Cerebellar cortex (tissue), 1 donor: ENCODE measurements around the gene LIME1.

Experiments used
- DNase-seq: peaks from one replicate; pipeline ENCODE4 v3.0.0-alpha.2; 2015; ENCODE audit warnings: low spot score

The LIME1 gene

DNA sequence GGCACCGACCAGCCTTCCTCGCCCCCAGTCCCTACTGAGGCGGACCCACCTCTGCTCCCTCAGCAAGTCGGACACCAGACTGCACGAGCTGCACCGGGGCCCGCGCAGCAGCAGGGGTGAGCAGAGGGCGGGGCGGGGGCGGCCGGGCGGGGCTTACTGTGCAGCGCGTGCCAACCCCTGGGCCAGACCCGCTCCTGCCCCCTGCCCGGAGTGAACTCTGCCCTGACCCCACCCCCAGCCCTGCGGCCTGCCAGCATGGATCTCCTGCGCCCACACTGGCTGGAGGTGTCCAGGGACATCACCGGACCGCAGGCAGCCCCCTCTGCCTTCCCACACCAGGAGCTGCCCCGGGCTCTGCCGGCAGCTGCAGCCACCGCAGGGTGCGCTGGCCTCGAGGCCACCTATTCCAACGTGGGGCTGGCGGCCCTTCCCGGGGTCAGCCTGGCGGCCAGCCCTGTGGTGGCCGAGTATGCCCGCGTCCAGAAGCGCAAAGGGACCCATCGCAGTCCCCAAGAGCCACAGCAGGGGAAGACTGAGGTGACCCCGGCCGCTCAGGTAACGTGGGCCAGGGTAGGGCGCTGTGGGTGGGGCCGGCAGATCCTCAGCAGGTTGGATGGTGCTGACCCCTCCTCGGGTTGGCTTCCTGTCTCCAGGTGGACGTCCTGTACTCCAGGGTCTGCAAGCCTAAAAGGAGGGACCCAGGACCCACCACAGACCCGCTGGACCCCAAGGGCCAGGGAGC is 1.7 kb downstream of the LIME1 start:
- no peak for DNase-seq

DNA sequence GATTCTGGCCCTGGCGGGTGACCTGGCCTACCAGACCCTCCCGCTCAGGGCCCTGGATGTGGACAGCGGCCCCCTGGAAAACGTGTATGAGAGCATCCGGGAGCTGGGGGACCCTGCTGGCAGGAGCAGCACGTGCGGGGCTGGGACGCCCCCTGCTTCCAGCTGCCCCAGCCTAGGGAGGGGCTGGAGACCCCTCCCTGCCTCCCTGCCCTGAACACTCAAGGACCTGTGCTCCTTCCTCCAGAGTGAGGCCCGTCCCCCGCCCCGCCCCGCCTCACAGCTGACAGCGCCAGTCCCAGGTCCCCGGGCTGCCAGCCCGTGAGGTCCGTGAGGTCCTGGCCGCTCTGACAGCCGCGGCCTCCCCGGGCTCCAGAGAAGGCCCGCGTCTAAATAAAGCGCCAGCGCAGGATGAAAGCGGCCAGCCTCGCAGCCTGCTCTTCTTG is 2.2 kb downstream of the LIME1 start:
- DNase-seq = peak; percentile 65

GRCh38 chr20:63739130-63740069 is 2.9 kb downstream of the LIME1 start, which contains the start of gene SLC2A4RG:
Gene SLC2A4RG, plus strand, starts transcription at chr20:63739776. Its CDS starts 137 bp downstream, at chr20:63739913.
- DNase-seq = peak; percentile 70

GRCh38 chr20:63740070-63740626 is 3.7 kb downstream of the LIME1 start:
- DNase-seq = no peak

GRCh38 chr20:63740627-63741353 is 4.3 kb downstream of the LIME1 start:
- DNase-seq = peak; percentile 70

DNA sequence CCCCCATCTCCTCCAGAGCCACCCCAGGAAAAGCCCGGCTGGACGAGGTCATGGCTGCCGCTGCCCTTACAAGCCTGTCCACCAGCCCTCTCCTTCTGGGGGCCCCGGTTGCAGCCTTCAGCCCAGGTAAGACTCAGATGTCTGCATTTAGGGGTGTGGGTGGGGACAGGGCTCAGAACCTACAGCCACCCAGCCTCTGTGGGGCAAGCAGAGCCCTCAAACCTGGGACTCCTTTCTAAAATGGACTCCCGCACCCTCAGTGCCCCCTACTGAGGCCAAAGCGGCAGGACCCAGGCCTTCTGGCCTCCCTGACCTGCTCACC is 4.9 kb downstream of the LIME1 start:
- DNase-seq = no peak

GRCh38 chr20:63741676-63742380 is 5.4 kb downstream of the LIME1 start:
- no peak for DNase-seq

DNA sequence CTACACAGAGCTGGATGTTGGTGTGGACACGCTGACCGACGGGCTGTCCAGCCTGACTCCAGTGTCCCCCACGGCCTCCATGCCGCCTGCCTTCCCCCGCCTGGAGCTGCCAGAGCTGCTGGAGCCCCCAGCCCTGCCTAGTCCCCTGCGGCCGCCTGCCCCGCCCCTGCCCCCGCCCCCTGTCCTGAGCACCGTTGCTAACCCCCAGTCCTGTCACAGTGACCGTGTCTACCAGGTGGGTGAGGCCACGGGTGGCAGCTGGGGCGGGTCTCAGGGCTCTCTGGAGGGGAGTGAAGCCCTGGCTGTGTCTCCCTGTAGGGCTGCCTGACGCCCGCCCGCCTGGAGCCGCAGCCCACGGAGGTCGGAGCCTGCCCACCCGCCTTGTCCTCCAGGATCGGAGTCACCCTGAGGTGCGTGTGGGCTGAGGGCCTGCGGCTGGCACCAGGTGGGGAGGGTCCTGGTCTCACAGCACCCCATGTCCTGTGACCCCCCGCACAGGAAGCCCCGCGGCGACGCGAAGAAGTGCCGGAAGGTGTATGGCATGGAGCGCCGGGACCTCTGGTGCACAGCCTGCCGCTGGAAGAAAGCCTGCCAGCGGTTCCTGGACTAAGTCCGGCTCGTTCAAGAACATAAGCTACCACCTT is 6.0 kb downstream of the LIME1 start:
- DNase-seq = no peak

- DNase-seq = no peak
These were observed 6.9 kb downstream of the LIME1 start for GRCh38 chr20:63743210-63743970.

- DNase-seq = no peak
These were observed 7.7 kb downstream of the LIME1 start for GRCh38 chr20:63744158-63744557.

- no peak for DNase-seq
These were observed 8.3 kb downstream of the LIME1 start for GRCh38 chr20:63744574-63745423.

DNA sequence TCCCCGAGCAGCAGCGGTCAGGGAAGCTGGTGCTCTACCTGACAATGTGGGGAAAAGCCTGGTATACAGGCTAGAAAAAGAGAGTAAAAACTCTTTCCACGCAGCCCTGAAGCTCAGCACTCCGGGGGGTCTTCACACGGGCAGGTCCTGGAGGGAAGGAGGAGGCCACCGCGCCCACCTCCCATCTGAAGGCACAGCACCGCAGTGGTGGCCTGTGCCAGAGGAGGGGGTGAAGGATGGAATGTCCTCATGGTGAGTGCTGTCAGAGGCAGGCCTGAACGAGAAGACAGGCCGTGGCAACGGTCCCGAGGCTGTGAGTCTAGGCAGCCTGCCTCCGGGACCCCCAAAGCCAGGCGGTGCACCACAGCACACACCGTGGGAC is 9.0 kb downstream of the LIME1 start:
- DNase-seq = no peak

DNA sequence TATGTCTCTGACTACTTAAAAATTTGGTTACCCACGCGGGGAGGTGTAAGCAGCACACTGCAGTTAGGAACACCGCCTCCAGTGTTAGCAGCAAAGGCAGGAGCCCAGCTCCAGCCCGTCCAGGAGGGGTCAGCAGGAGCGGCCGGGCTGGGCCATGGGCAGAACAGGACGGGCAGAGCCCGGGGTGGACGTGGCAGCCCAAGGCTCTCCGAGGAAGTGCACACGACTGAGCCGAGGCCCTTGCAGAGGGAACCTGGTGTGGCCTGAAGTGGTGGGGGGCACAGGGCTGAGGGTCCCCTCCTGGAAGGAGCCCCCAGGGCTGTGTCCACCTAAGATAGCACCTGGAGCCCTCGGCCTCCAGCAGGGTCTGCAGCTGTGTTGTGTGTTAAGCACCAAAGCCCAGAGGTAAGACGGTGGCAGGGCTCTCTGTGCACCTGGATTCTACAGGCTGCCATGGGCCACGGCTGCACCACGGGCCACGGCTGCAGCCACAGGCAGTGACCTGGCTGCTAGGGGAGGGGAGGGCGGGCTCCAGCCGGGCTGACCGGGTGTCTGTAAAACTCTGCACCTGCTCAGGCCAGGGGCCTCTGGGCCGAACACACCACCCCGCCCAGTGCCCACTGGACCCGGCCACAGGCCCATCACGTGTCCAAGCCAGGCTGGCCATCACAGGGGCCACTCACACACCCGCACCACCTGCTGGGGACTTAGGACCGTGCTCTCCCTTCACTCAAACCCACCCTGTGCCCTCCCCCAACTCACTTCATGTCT is 9.7 kb downstream of the LIME1 start:
- DNase-seq = no peak

DNA sequence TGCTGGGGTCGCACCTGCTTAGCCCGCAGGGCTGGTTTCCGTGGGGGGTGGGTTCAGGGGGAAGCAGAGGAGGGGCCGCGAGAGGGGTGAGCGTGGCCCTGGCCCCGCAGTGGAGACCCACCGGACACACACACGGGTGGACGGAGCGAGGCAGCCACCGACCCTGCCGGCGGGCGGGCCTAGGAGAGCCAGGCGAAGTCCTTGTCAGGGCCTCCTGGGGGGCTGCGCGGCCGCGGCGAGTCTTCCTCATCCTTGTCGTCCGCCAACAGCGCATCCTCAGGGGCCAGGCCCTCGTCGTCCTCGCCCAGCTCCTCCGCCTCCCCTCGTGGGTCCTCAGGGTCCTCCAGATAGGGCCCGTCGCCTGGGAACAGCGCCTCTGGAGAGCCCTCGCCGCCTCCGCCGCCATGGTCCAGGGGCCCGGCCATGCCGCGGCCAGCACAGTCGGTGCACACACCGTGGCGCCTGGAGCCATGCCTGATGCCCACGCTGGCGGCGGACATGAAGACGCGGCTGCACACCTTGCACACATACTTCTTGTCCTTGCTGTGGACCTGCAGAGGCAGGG is 10.4 kb downstream of the LIME1 start:
- no peak for DNase-seq

DNA sequence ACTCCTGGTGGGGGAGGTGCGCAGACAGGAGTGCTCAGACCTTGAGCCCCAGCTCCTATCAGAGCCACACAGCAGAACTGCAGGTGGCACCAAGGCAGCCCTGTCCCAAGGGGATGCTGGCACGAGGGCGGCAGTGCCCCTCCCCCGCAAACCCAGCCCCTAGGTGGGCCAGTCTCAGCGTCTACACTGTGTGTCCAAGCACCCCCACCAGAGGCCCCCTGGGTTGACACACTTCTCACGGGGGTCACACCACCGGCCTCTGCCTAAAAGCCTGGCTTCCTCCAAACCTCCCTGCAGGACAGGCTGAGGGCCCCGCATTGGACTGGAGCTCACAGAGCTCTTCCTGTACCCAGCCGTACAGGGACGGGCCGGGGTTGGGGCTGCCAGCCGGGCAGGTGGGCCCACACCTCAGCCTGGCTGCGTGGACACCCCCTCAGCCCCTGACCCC is 11.2 kb downstream of the LIME1 start:
- no peak for DNase-seq

DNA sequence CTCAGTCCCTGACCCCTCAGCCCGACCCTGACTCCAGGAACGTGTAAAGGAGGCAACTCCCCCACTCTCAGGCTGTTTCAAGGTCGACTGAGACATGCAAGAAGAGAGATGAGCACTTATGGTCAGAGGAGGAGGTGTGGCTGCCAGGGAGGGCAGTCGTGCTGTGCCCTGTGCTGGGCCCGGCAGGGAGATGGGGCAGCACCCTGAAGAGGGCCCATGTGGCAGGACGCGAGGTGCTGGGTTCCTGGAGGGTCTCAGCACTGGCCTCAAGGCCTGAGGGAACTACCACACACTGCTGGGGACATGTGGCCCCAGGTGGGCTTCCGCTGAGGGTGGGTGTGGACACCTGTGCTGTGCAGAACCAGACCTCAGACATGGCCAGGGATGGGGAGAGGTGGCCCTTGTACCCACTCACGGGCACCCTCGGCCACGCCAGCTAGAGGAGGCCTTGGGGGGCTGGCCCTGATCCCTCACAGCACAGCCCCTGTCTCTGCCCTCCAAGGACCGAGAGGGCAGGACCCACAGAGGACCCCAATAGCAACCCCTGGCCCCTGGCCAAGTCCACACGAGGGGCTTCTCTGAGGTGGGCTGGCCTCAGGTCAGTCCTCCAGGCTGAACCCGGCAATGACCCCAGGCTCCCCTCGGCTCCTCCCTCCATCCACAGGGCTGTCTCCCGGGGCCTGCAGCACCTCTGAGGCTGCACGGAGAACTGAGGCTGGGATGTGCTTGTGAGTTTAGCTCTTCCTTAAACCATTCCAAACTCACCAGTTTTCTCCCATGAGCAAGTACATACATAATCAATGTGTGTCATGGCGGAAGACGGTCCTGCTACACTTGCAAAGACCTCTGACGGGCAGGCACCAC is 11.8 kb downstream of the LIME1 start:
- DNase-seq = no peak

DNA sequence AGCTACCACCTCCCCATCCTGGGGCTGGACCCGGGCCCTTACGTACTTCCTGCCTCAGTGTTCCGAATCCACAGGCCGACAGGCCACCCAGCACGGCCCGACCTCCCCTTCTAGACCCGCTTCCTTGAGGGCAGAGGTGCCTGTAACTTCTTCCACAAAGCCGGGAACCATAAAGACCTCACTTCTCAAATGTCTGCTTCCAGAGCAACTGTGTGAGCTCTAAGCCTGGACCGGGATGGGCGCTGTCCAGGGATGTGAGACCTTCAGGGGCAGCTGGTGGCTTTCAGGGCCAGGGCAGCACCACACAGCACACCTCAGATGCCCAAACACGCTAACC is 12.4 kb downstream of the LIME1 start:
- DNase-seq = no peak
